ENCODE results near the gene DCANP1.

Gene DCANP1

DNA sequence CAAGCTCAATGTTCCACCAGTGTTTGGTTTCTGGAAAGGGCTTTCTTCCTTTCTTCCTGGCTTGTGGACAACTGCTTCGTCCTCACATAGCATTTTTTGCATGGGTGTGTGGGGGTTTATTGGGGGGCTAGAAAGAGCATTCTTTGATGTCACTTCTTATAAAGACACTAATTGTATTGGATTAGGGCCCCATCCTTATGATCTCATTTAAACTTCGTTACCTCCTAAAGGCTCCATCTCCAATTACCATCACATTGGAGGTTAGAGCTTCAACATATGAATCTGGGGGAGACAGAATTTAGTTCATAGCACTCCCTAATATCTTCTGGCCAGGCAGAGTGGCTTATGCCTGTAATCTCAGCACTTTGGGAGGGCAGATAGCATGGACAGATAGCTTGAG lies 42.1 kb downstream of the DCANP1 start:
- no peak for DNase-seq

DNA sequence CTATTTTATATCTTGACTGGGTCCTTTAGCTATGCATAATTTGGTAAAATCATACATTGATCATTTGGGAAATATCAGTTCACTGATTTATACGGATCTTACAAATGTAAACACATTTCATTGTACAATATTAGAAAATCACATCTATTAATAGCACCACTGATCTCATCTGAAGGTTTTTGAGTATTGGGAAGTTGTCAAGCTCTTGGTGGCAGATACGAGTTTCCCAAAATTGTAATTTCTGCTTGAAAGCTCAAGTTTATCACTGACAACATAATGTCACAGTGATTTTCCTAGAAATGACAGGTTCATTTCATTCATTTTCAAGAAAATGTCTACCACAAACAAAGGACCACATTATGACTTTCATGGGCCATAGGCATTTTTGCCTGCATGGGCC lies 45.1 kb downstream of the DCANP1 start:
- peak; percentile 35 for DNase-seq

DNA sequence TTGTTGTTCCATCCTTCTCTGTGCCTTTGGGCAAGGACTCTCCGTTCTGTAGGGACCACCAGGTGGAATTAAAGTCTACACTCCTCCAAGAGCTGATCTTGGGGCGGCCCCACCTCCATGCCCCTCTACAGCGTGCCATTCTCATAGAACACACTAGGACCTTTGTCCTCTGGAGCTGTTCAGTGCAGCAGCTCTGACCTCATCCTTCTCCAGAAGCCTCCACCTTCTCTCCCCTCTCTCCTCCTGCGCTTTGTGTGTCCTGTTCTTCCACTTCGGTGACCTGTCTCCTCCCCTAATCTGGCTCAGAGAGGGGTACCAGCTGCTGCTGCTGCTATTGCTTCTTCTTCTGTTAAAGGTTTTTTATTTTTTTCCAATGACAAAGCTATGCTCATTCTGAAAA lies 46.3 kb downstream of the DCANP1 start:
- no peak for DNase-seq

DNA sequence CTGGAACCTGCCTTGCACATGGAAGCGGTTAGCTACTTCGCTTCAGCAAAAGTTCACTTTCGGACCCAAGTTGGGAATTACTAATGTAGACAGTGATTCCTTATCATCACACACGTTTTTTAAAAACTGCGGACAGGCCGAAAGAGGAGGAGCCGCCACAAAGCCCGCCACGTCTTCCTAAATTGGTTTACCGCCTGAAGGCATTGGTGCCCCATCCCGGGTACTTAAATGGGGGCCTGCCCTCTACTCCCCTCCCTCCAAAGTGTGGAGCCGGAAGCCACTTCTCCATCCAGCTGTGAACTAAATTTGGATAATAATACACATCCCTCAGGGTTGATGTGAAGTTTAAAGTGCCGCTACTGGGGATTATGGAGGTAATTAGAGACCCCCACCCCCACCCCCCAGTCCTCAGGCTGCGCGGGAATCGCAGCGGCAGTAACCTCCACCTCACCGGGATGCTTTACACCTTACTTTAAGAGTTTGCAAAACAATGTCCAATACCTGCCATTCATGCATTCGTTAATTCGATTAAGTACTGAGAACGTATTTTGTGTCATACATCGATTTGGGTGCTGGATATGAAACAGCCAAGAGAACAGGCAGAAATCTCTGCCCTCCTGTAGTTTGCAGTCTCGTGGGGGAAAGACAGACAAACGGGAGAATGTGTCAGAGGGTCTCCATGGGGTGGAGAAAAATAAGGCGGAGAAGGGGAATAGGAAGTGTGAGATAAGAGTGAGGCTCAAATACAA lies 47.2 kb downstream of the DCANP1 start:
- peak; percentile 20 for DNase-seq

DNA sequence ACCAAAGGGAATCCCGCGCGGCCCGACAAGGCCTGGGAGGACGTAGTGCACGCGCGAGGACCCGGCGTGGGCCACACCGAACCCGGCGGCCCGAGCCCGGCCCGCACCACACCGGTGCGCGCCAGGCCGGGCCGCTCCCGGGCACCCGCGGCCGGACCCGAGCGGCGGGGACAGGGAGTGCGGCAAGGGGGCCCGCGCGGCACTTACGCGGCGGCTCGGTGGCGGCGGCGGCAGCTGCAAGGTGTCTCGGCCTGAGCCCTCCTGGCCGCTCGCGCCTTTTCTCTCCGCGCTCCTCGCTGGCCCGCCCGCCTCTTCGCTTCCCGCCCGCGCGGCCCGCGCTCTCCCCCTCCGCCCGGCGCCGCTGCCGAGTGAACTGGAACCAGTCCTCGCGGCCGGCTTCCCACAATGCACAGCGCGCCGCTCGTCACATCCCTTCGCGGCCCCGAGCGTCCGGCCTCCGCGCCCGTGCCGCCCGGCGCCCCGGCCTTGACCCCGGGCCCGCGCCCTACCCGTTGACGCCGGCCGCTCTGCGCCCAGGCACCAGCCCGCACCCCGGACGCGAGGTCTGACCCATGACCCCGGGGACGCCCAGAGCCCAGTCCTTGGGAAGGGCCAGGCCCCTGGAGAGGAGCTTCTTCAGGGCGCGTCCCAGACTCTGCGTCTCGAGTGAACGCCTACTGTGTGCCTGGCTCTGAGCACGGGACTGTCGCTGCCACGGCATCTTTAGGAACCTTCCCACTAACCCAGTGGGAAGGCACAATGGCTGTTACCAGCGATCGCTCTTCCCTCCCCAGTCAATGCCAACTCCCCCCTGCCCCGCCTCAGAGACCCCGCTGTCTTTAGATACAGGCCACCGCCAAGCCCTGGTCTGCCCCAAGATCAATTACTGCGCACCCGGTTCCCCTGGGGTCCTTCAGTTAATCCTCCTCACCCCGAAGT lies 48.0 kb downstream of the DCANP1 start, which contains the start of gene MACROH2A1:
Gene MACROH2A1, minus strand, starts transcription at position 377 of the 939 bp plus-strand sequence. CDS start 10,138 bp downstream, outside the sequence.
- DNase-seq: peak; percentile 91

DNA sequence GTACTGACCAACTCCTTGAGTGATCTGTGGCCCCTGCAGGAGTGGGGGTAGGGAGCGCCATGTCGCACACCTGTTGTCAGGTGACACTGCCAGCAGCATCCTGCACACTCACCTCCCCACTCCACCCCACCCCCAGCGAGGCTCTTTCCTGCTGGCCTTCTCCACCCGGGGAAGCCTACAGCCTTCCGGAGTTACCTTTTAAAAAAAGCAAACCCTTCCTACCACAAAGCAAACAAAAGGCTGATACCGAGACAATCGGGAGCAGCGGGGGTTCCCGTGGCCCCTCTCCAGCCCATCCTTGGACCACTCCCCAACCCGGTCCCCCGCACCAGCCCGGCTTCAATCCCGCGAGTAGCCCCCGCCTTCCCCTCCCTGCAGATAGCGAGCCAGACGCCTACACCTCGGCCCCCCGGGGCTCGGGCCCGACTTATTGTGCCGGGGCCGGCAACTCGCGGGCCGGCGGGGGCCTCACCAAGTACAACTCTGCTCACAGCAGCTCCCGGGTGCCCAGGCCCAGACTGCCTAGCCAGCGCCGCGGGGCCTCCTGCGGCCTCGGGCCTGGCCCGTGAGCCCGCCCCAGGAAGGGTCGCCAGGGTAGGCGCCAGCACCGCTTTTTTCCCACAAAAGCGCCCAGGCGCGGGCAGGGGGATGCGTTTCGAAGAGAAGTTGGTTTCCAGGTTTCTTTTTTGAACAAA lies 48.8 kb downstream of the DCANP1 start:
- DNase-seq: no peak

DNA sequence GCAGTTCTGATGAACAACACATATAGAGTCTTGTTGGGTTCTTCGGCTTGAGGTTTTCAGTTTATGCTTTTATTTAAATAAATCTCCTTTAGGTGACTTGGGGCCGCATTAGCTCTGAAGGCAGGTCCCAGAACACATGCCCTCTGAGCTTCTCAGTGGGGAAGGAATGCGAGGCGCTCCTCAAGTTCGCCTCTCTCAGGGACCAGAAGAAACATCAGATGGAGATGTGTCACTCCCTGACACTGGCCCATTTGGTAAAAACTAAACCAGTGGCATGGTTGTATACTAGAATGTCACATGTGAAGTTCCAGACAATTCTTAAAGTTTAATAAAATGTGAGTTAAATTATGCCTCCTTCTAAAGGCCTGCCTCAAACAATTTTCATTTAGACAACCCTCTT lies 50.1 kb downstream of the DCANP1 start:
- no peak for DNase-seq

DNA sequence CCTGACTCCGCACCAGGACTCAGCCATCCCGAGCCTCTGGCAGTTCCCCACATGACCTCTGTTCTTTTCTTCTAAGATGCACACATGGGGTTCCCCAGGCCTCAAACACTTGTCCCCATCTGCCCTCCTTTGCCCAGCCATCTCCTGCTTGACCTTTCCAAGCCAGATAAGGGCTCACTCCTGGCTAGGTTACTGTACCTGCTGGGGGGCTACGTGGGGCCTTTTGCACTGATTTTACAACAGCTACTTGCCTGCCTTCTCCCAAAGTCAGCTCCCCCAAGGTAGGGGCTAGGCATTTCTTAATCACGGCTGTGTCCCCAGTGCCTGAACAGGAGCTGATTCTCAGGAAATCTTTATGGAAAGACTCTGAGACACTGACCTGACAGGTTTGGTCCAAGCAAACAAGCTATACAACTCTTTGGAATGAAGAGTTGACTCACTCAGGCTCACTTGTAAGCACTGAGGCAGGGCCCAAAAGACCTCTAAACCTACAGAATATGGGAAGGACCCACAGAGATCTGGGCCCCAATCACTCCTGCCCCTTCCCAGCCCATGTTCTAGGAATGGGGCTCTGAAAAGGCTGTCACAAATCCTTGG lies 50.6 kb downstream of the DCANP1 start:
- no peak for DNase-seq

DNA sequence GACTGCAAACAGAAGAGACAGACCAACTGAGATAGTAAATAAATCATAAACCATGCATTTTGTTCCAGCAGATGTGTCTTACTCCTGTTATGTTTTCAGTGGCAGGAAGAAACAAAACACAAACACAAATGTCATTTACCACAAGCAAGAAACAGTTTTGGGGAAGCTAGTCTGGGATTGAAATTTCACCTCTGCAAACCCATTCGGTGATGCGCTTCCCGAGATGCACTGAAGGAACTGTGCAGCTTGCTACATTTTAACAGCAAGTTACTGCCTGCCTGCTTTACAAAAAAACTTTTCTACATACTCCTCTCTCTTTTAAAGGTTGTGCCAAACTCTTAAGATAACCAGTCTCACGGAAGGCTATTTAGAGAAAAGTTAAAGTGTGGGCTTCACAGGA lies 51.3 kb downstream of the DCANP1 start:
- peak; percentile 45 for DNase-seq

DNA sequence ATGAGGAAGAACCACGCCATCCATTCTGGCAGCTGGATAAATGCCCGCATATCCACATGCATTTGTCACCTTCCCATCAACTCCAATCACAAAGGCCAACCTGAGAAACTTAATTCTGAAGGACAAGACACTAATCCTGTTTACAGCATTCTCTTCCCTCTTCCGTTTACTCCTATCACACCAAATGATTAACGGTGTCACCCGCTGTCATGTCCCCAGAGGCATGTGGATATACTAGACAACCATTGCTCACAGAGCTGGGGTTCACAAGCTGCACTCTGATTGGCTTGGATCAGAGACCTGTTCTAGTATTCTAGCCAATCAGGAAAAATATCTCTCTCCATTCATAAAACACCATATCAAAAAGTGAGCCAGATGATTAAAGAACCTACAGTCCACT lies 51.7 kb downstream of the DCANP1 start:
- DNase-seq: peak; percentile 26

Measured in inflammatory macrophage treated with lipopolysaccharide for 4 hours (primary cell).